ENCODE data around the gene ELF1. TPM values are rescaled to one million over a fixed set of nuclear protein-coding genes. Genes with fewer than 3 reads are reported as not detected.
A peak's percentile ranks its signal among the peaks of the same experiment; 100 is the strongest.
"Not testable (repeated sequence)": the region's sequence is repeated elsewhere in the genome, so short reads cannot be mapped to it uniquely, and the experiment has no call there.

ELF1 gene
- total RNA-seq, 1 donor from 2014 or later: 33.3 TPM

GRCh38 chr13:40969169-40969901 lies 49.8 kb downstream of the ELF1 start:
- intact Hi-C loops (cut with micrococcal nuclease): no loop called here
- DNase-seq (no peak), ATAC-seq (peak; percentile 25)

GRCh38 chr13:40968416-40969000 lies 50.6 kb downstream of the ELF1 start:
- DNase-seq: no peak
- intact Hi-C loops (cut with micrococcal nuclease): no loop called here
- peak; percentile 17 for ATAC-seq

GRCh38 chr13:40966298-40966697 lies 52.8 kb downstream of the ELF1 start:
- peak; percentile 38 for ATAC-seq
- DNase-seq: no peak
- intact Hi-C loops (cut with micrococcal nuclease): no loop called here

GRCh38 chr13:40963927-40964326 lies 55.2 kb downstream of the ELF1 start:
- intact Hi-C loops (cut with micrococcal nuclease): no loop called here
- DNase-seq (no peak), ATAC-seq (no peak)

GRCh38 chr13:40961826-40962225 lies 57.3 kb downstream of the ELF1 start:
- intact Hi-C loops (cut with micrococcal nuclease): no loop called here
- DNase-seq (no peak), ATAC-seq (no peak)

GRCh38 chr13:40961214-40961613 lies 57.9 kb downstream of the ELF1 start:
- DNase-seq (no peak), ATAC-seq (peak; percentile 25)
- intact Hi-C loops (cut with micrococcal nuclease): no loop called here

- DNase-seq (no peak), ATAC-seq (no peak)
- intact Hi-C loops (cut with micrococcal nuclease): no loop called here
These were observed 58.4 kb downstream of the ELF1 start for GRCh38 chr13:40960716-40961115.

GRCh38 chr13:40958655-40959054 lies 60.5 kb downstream of the ELF1 start:
- intact Hi-C loops (cut with micrococcal nuclease): no loop called here
- no peak for DNase-seq
- no peak for ATAC-seq

GRCh38 chr13:40946485-40946884 lies 72.6 kb downstream of the ELF1 start:
- intact Hi-C loops (cut with micrococcal nuclease): no loop called here
- DNase-seq (no peak), ATAC-seq (no peak)

GRCh38 chr13:40943073-40943472 lies 76.0 kb downstream of the ELF1 start:
- no peak for ATAC-seq
- intact Hi-C loops (cut with micrococcal nuclease): no loop called here
- DNase-seq: no peak

- ATAC-seq (no peak), DNase-seq (no peak)
- intact Hi-C loops (cut with micrococcal nuclease): no loop called here
These were observed 77.5 kb downstream of the ELF1 start for GRCh38 chr13:40941581-40941980.

GRCh38 chr13:40940841-40941240 lies 78.3 kb downstream of the ELF1 start:
- DNase-seq (no peak), ATAC-seq (peak; percentile 91)
- intact Hi-C loops (cut with micrococcal nuclease): no loop called here

GRCh38 chr13:40933508-40934204 lies 85.5 kb downstream of the ELF1 start:
- intact Hi-C loops (cut with micrococcal nuclease): no loop called here
- DNase-seq (no peak), ATAC-seq (no peak)

- intact Hi-C loops (cut with micrococcal nuclease): no loop called here
- DNase-seq (no peak), ATAC-seq (no peak)
These were observed 86.9 kb downstream of the ELF1 start for GRCh38 chr13:40932252-40932651.

GRCh38 chr13:40931719-40932118 lies 87.4 kb downstream of the ELF1 start:
- intact Hi-C loops (cut with micrococcal nuclease): no loop called here
- ATAC-seq (no peak), DNase-seq (no peak)

GRCh38 chr13:40929883-40930282 lies 89.2 kb downstream of the ELF1 start:
- DNase-seq; intact Hi-C loops (cut with micrococcal nuclease); ATAC-seq: not testable (repeated sequence)

GRCh38 chr13:40928980-40929379 lies 90.1 kb downstream of the ELF1 start:
- DNase-seq (no peak), ATAC-seq (no peak)
- intact Hi-C loops (cut with micrococcal nuclease): no loop called here

GRCh38 chr13:40927929-40928328 lies 91.2 kb downstream of the ELF1 start:
- intact Hi-C loops (cut with micrococcal nuclease): no loop called here
- no peak for ATAC-seq
- DNase-seq: no peak

GRCh38 chr13:40923867-40924266 lies 95.2 kb downstream of the ELF1 start:
- DNase-seq (no peak), ATAC-seq (no peak)
- intact Hi-C loops (cut with micrococcal nuclease): no loop called here

GRCh38 chr13:40922437-40923040 lies 96.6 kb downstream of the ELF1 start:
- DNase-seq (peak; percentile 41), ATAC-seq (no peak)
- intact Hi-C loops (cut with micrococcal nuclease): no loop called here

Measured in left ventricle myocardium superior (tissue), 1 donor.